GM23338 (cell line): ENCODE data around the gene PGP. TPM values are rescaled to one million over a fixed set of nuclear protein-coding genes. Genes with fewer than 3 reads are reported as not detected.

Experiments used
- ATAC-seq: fragments of 200-7000 bp; cut with Tn5 transposase; 3 replicates; pipeline ENCODE4 v1.9.1; 2020
- DNase-seq: peaks from one replicate; pipeline ENCODE4 v3.0.0-alpha.2; 2015; ENCODE audit warnings: low spot score
- H2AFZ ChIP-seq: fragments of 200-600 bp; sonication (generic); 2 replicates; pipeline ENCODE4 v1.8.0; 2016; ENCODE audit warnings: antibody characterized with exemption, mild to moderate bottlenecking, moderate library complexity
- H3F3A ChIP-seq: fragments of 200-600 bp; sonication (generic); replicated peaks from 2 replicates; pipeline ENCODE4 v1.8.0; 2017; ENCODE audit warnings: antibody characterized with exemption, mixed run types, low read depth
- H3K27ac ChIP-seq: fragments of 200-600 bp; sonication (generic); 2 replicates; pipeline ENCODE4 v1.6.1; 2016; ENCODE audit warnings: low read depth
- H3K27me3 ChIP-seq: fragments of 200-600 bp; sonication (generic); 2 replicates; pipeline ENCODE4 v1.8.0; 2016; ENCODE audit warnings: mild to moderate bottlenecking, mixed run types, moderate library complexity; ENCODE audit not compliant: insufficient read depth
- H3K36me3 ChIP-seq: fragments of 200-600 bp; sonication (generic); 2 replicates; pipeline ENCODE4 v1.8.0; 2016; ENCODE audit warnings: mild to moderate bottlenecking; ENCODE audit not compliant: insufficient read depth
- H3K4me1 ChIP-seq: fragments of 200-600 bp; sonication (generic); 2 replicates; pipeline ENCODE4 v1.8.0; 2016; ENCODE audit warnings: mild to moderate bottlenecking, moderate library complexity; ENCODE audit not compliant: insufficient read depth
- H3K4me2 ChIP-seq: fragments of 200-600 bp; sonication (generic); 2 replicates; pipeline ENCODE4 v1.7.1; 2017; ENCODE audit warnings: mixed run types
- H3K4me3 ChIP-seq: fragments of 200-600 bp; sonication (generic); 2 replicates; pipeline ENCODE4 v1.6.1; 2016; ENCODE audit warnings: mixed run types
- H3K79me2 ChIP-seq: fragments of 200-600 bp; sonication (generic); replicated peaks from 2 replicates; pipeline ENCODE4 v1.8.0; 2017; ENCODE audit warnings: mild to moderate bottlenecking; ENCODE audit not compliant: insufficient read depth
- H3K9me2 ChIP-seq: fragments of 200-600 bp; sonication (generic); 2 replicates; pipeline ENCODE4 v1.8.0; 2017; ENCODE audit not compliant: insufficient read depth
- H4K20me1 ChIP-seq: fragments of 200-600 bp; sonication (generic); replicated peaks from 2 replicates; pipeline ENCODE4 v1.8.0; 2017; ENCODE audit warnings: mild to moderate bottlenecking; ENCODE audit not compliant: insufficient read depth
- H3K27ac Mint-ChIP-seq: 2 replicates; pipeline ENCODE4 v1.8.0; 2020; ENCODE audit warnings: inconsistent platforms, mild to moderate bottlenecking, moderate library complexity, mixed read lengths
- H3K27me3 Mint-ChIP-seq: 3 replicates; pipeline ENCODE4 v1.8.0; 2022; ENCODE audit warnings: low read depth, mild to moderate bottlenecking, moderate library complexity, mixed read lengths, inconsistent platforms; ENCODE audit not compliant: insufficient read depth, poor library complexity
- H3K36me3 Mint-ChIP-seq: 3 replicates; pipeline ENCODE4 v1.8.0; 2021; ENCODE audit warnings: low read depth, mild to moderate bottlenecking, inconsistent platforms, moderate library complexity, mixed read lengths
- H3K4me1 Mint-ChIP-seq: 3 replicates; pipeline ENCODE4 v1.8.0; 2020; ENCODE audit warnings: mild to moderate bottlenecking, inconsistent platforms, mixed read lengths
- H3K4me3 Mint-ChIP-seq: 3 replicates; pipeline ENCODE4 v1.8.0; 2021; ENCODE audit warnings: moderate library complexity, mild to moderate bottlenecking, inconsistent platforms, mixed read lengths
- H3K9me3 Mint-ChIP-seq: 3 replicates; pipeline ENCODE4 v1.8.0; 2020; ENCODE audit warnings: moderate library complexity, mild to moderate bottlenecking, inconsistent platforms, mixed read lengths
- CREB1 ChIP-seq: fragments of 250-450 bp; sonication (Bioruptor Pico); IDR thresholded peaks from 2 replicates; pipeline ENCODE4 v1.5.0; 2020; ENCODE audit warnings: low read depth, mild to moderate bottlenecking, moderate library complexity
- CTCF ChIP-seq, 2 experiments: fragments of 200-600 bp in 1 of 2; sonication (generic) in 1 of 2; conservative IDR thresholded peaks; 2 replicates each; pipeline versions ENCODE4 v1.5.1 to v1.6.1; 2016 to 2017; ENCODE audit warnings: antibody characterized with exemption in 2 of 2, low read depth in 2 of 2, mild to moderate bottlenecking in 2 of 2, moderate library complexity in 1 of 2
- ETS1 ChIP-seq: IDR thresholded peaks from 2 replicates; pipeline ENCODE4 v1.6.1; 2016; ENCODE audit warnings: antibody characterized with exemption
- EZH2 ChIP-seq: fragments of 200-600 bp; sonication (generic); IDR thresholded peaks from one replicate; pipeline ENCODE4 v1.8.0; 2017; ENCODE audit warnings: antibody characterized with exemption, mild to moderate bottlenecking, low read depth; ENCODE audit not compliant: unreplicated experiment
- EZH2phosphoT487 ChIP-seq: fragments of 200-600 bp; sonication (generic); IDR thresholded peaks from one replicate; pipeline ENCODE4 v1.8.1; 2018; ENCODE audit warnings: antibody characterized with exemption; ENCODE audit not compliant: unreplicated experiment
- JUNB ChIP-seq: IDR thresholded peaks from one replicate; pipeline ENCODE4 v1.6.1; 2016; ENCODE audit warnings: antibody characterized with exemption; ENCODE audit not compliant: unreplicated experiment
- NANOG ChIP-seq: IDR thresholded peaks from 2 replicates; pipeline ENCODE4 v1.6.1; 2016; ENCODE audit warnings: antibody characterized with exemption, borderline replicate concordance
- POLR2AphosphoS5 ChIP-seq: IDR thresholded peaks from 2 replicates; pipeline ENCODE4 v1.6.1; 2016; ENCODE audit warnings: antibody characterized with exemption, low read depth
- REST ChIP-seq: IDR thresholded peaks from one replicate; pipeline ENCODE4 v1.6.1; 2018; ENCODE audit warnings: antibody characterized with exemption; ENCODE audit not compliant: unreplicated experiment
- STAT1 ChIP-seq: IDR thresholded peaks from one replicate; pipeline ENCODE4 v1.6.1; 2016; ENCODE audit warnings: antibody characterized with exemption; ENCODE audit not compliant: unreplicated experiment
- ZNF114 ChIP-seq: fragments of 250-450 bp; sonication (Bioruptor Pico); IDR thresholded peaks from 2 replicates; pipeline ENCODE4 v1.5.0; 2020; ENCODE audit warnings: mild to moderate bottlenecking, moderate library complexity
- ZNF331 ChIP-seq: fragments of 250-450 bp; sonication (Bioruptor Pico); IDR thresholded peaks from 2 replicates; pipeline ENCODE4 v1.5.0; 2020; ENCODE audit warnings: low read depth, mild to moderate bottlenecking, moderate library complexity
- ZNF462 ChIP-seq: fragments of 250-450 bp; sonication (Bioruptor Pico); IDR thresholded peaks from 2 replicates; pipeline ENCODE4 v1.5.0; 2020; ENCODE audit warnings: mild to moderate bottlenecking, moderate library complexity
- polyA plus RNA-seq: library from polyadenylated mRNA; unstranded; fragments of >200 nt; fragmentation: Nextera tagmentation; extraction: Ambion mirVana; gene quantifications from 2 replicates; pipeline ENCODE4 v1.2.1, GENCODE V29; 2016
- total RNA-seq: library from RNA; depleted of rRNA; stranded (reverse); fragments of >200 nt; shearing (Covaris generic); gene quantifications from 2 replicates; pipeline ENCODE4 v1.2.3, GENCODE V29; 2014

The PGP gene
- total and polyA plus RNA-seq, 2 experiments from 2014 or later = 44.4 to 80.3 TPM

- Histone ChIP-seq H3K4me3 (peak overlapping the region; percentile 95), H3K4me1 (peaks cover 4% of the 10 kb centered on the region; the same call in 1 of the 2 replicates), H3K9me2 (no peaks in the 10 kb centered on the region), H3K4me2 (peak overlapping the region; percentile 95), H3K27ac (no peak overlapping the region), H3K27me3 (peaks cover 18% of the 10 kb centered on the region), H4K20me1 (no peaks in the 10 kb centered on the region), H3K79me2 (no peaks in the 10 kb centered on the region), H2AFZ (peak overlapping the region; percentile 100), H3F3A (peaks cover 3% of the 10 kb centered on the region; the same call in 1 of the 2 replicates), H3K36me3 (no peaks in the 10 kb centered on the region)
- no peaks in the 10 kb centered on the region for H3K9me3 Mint-ChIP-seq
- peak overlapping the region; percentile 8 for H3K27ac Mint-ChIP-seq
- H3K4me1 Mint-ChIP-seq = peaks cover 13% of the 10 kb centered on the region
- DNase-seq = no peak
- peak overlapping the region; percentile 84 for H3K4me3 Mint-ChIP-seq
- ATAC-seq = peak; percentile 16
- H3K27me3 Mint-ChIP-seq = peaks cover 25% of the 10 kb centered on the region
- peaks cover 14% of the 10 kb centered on the region for H3K36me3 Mint-ChIP-seq
- TF ChIP-seq JUNB (no peak), POLR2AphosphoS5 (no peak), ZNF462 (CRISPR knock-in tag) (no peak), ZNF114 (CRISPR knock-in tag) (no peak), EZH2phosphoT487 (no peak), EZH2 (no peak), NANOG (no peak), CREB1 (no peak), CTCF (conservative IDR thresholded peaks at IDR 0.05; ENCODE audit: low read depth in 2 of 2) (no peak), ETS1 (no peak), REST (no peak), STAT1 (no peak), ZNF331 (CRISPR knock-in tag) (no peak)
Measured at GRCh38 chr16:2204416-2205103, 10.1 kb downstream of the PGP start.
